H1 (cell line): Measurements from ENCODE around the gene MYH7. TPM values are rescaled to one million over a fixed set of nuclear protein-coding genes. Genes with fewer than 3 reads are reported as not detected.

Source experiments
- CTCF ChIA-PET: fragments of 300-600 bp; sonication (Branson Sonifier 250); formaldehyde crosslinking; loops from one replicate; lab custom pipeline; 2021; ENCODE audit not compliant: partially characterized antibody; lab: Charles Lee
- POLR2A ChIA-PET: fragments of 300-600 bp; sonication (Branson Sonifier 250); formaldehyde crosslinking; loops from one replicate; lab custom pipeline; 2021; ENCODE audit warnings: inconsistent platforms; ENCODE audit not compliant: partially characterized antibody; lab: Charles Lee
- DNase-seq, 2 experiments: peaks; one replicate each; pipeline versions ENCODE4 v3.0.0 to v3.0.0-alpha.2; 2010 to 2022; ENCODE audit warnings: low spot score in 2 of 2, low read depth in 1 of 2, mixed read lengths in 1 of 2
- FAIRE-seq: peaks from 2 replicates; lab custom pipeline; 2011; peaks lifted over from hg19 to GRCh38; lab: Jason Lieb, UNC
- H2AFZ ChIP-seq: 2 replicates; pipeline ENCODE4 v1.8.1; 2012; ENCODE audit warnings: low read length, inconsistent platforms
- H2AK5ac ChIP-seq: 2 replicates; pipeline ENCODE4 v1.6.1; 2013; ENCODE audit warnings: low read depth, low read length
- H2BK120ac ChIP-seq: replicated peaks from 2 replicates; pipeline ENCODE3; 2013; ENCODE audit warnings: low read depth, low read length, inconsistent platforms
- H2BK12ac ChIP-seq: 2 replicates; pipeline ENCODE4 v1.6.1; 2013; ENCODE audit warnings: low read depth, low read length
- H2BK15ac ChIP-seq: 2 replicates; pipeline ENCODE4 v1.6.1; 2013; ENCODE audit warnings: low read length
- H2BK20ac ChIP-seq: 2 replicates; pipeline ENCODE4 v1.6.1; 2013; ENCODE audit warnings: low read length
- H2BK5ac ChIP-seq: 2 replicates; pipeline ENCODE4 v1.6.1; 2013; ENCODE audit warnings: low read depth, low read length
- H3K14ac ChIP-seq: 2 replicates; pipeline ENCODE4 v1.6.1; 2013; ENCODE audit warnings: inconsistent platforms; ENCODE audit not compliant: insufficient read length
- H3K18ac ChIP-seq: 2 replicates; pipeline ENCODE4 v1.6.1; 2013; ENCODE audit warnings: low read length; ENCODE audit errors: extremely low read depth
- H3K23ac ChIP-seq: 2 replicates; pipeline ENCODE4 v1.6.1; 2013; ENCODE audit warnings: inconsistent platforms; ENCODE audit not compliant: insufficient read length
- H3K23me2 ChIP-seq: 2 replicates; pipeline ENCODE4 v1.6.1; 2013; ENCODE audit warnings: low read depth, low read length
- H3K27ac ChIP-seq: 2 replicates; pipeline ENCODE4 v1.6.1; 2011; ENCODE audit warnings: low read depth, low read length, inconsistent platforms
- H3K27me3 ChIP-seq, 4 experiments: replicated peaks in 1 of 4; 1 replicate in 1 of 4; 2 replicates in 3 of 4; pipeline versions ENCODE4 v1.6.1 to v1.8.1; 2011 to 2013; ENCODE audit warnings: low read length in 3 of 4, mild to moderate bottlenecking in 3 of 4, inconsistent platforms in 2 of 4, mixed read lengths in 2 of 4, moderate library complexity in 1 of 4; ENCODE audit not compliant: control insufficient read depth in 3 of 4, insufficient read depth in 3 of 4; ENCODE audit errors: extremely low read depth in 1 of 4
- H3K36me3 ChIP-seq, 4 experiments: 2 replicates each; pipeline versions ENCODE4 v1.6.1 to v1.8.1; 2011 to 2013; ENCODE audit warnings: mild to moderate bottlenecking in 4 of 4, low read length in 3 of 4, moderate library complexity in 2 of 4, control low read depth in 1 of 4, inconsistent platforms in 1 of 4; ENCODE audit not compliant: insufficient read depth in 4 of 4, control insufficient read depth in 2 of 4
- H3K4ac ChIP-seq: replicated peaks from 2 replicates; pipeline ENCODE3; 2013; ENCODE audit warnings: low read length, low read depth, mixed read lengths, inconsistent platforms; ENCODE audit not compliant: insufficient read length
- H3K4me1 ChIP-seq, 4 experiments: replicated peaks in 1 of 4; 1 replicate in 1 of 4; 2 replicates in 3 of 4; pipeline versions ENCODE4 v1.6.1 to v1.8.1; 2011 to 2013; ENCODE audit warnings: low read length in 3 of 4, inconsistent platforms in 2 of 4, mixed read lengths in 1 of 4; ENCODE audit not compliant: insufficient read depth in 4 of 4, control insufficient read depth in 3 of 4
- H3K4me2 ChIP-seq, 2 experiments: 2 replicates each; pipeline versions ENCODE4 v1.6.1 to v1.8.1; 2011 to 2013; ENCODE audit warnings: low read depth in 2 of 2, low read length in 2 of 2, control low read depth in 1 of 2, inconsistent platforms in 1 of 2, mild to moderate bottlenecking in 1 of 2; ENCODE audit not compliant: insufficient read depth in 1 of 2
- H3K4me3 ChIP-seq, 4 experiments: fragments of 200-600, 300-600 bp in 1 of 4; sonication (generic), shearing (Covaris generic), sonication (Bioruptor Twin) in 1 of 4; 2 replicates each; pipeline versions ENCODE4 v1.5.1 to v1.8.1; 2011 to 2016; ENCODE audit warnings: low read length in 4 of 4, low read depth in 3 of 4, control low read depth in 2 of 4, inconsistent platforms in 2 of 4, mild to moderate bottlenecking in 2 of 4, mixed read lengths in 1 of 4, moderate library complexity in 1 of 4; ENCODE audit not compliant: insufficient read depth in 2 of 4; ENCODE audit errors: extremely low read depth in 1 of 4
- H3K56ac ChIP-seq: replicated peaks from 2 replicates; pipeline ENCODE3; 2013; ENCODE audit warnings: low read depth, mild to moderate bottlenecking, mixed read lengths, low read length, inconsistent platforms; ENCODE audit not compliant: insufficient read length
- H3K79me1 ChIP-seq: 2 replicates; pipeline ENCODE4 v1.6.1; 2013; ENCODE audit warnings: low read depth, low read length, control low read depth
- H3K79me2 ChIP-seq, 2 experiments: 2 replicates each; pipeline versions ENCODE4 v1.6.1 to v1.8.1; 2012 to 2013; ENCODE audit warnings: low read length in 2 of 2, mild to moderate bottlenecking in 2 of 2, inconsistent platforms in 1 of 2; ENCODE audit not compliant: insufficient read depth in 2 of 2, control insufficient read depth in 1 of 2
- H3K9ac ChIP-seq, 4 experiments: replicated peaks in 1 of 4; 1 replicate in 1 of 4; 2 replicates in 3 of 4; pipeline versions ENCODE4 v1.6.1 to v1.8.1; 2011 to 2013; ENCODE audit warnings: low read depth in 3 of 4, low read length in 3 of 4, control low read depth in 2 of 4, mild to moderate bottlenecking in 2 of 4, moderate library complexity in 2 of 4, inconsistent platforms in 1 of 4; ENCODE audit errors: extremely low read depth in 1 of 4
- H3K9me3 ChIP-seq, 2 experiments: 2 replicates each; pipeline versions ENCODE4 v1.6.1 to v1.8.1; 2012 to 2013; ENCODE audit warnings: mild to moderate bottlenecking in 2 of 2, moderate library complexity in 2 of 2, control low read depth in 1 of 2, inconsistent platforms in 1 of 2, low read depth in 1 of 2, low read length in 1 of 2, mixed read lengths in 1 of 2; ENCODE audit not compliant: insufficient read depth in 2 of 2
- H4K20me1 ChIP-seq, 2 experiments: replicated peaks in 1 of 2; 2 replicates each; pipeline versions ENCODE3 to v1.8.1; 2011 to 2013; ENCODE audit warnings: inconsistent platforms in 2 of 2, low read length in 2 of 2, mild to moderate bottlenecking in 1 of 2; ENCODE audit not compliant: insufficient read depth in 2 of 2, control insufficient read depth in 1 of 2
- H4K5ac ChIP-seq: 2 replicates; pipeline ENCODE4 v1.6.1; 2013; ENCODE audit warnings: low read length, low read depth, mixed read lengths, inconsistent platforms; ENCODE audit not compliant: insufficient read length
- H4K8ac ChIP-seq: 2 replicates; pipeline ENCODE4 v1.8.0; 2013; ENCODE audit warnings: mild to moderate bottlenecking, moderate library complexity, low read length, inconsistent platforms; ENCODE audit not compliant: insufficient read depth; ENCODE audit errors: extremely low read depth
- H4K91ac ChIP-seq: replicated peaks from 2 replicates; pipeline ENCODE3; 2013; ENCODE audit warnings: low read length, mixed read lengths, inconsistent platforms; ENCODE audit not compliant: insufficient read length
- ASH2L ChIP-seq: fragments of 200-600, 300-600 bp; sonication (generic); IDR thresholded peaks from one replicate; pipeline ENCODE4 v1.7.1; 2017; ENCODE audit warnings: low read length
- BACH1 ChIP-seq: IDR thresholded peaks from 2 replicates; pipeline ENCODE4 v1.6.1; 2012; ENCODE audit warnings: low read length, improper control_type of control experiment
- KDM1A ChIP-seq: fragments of 200-600, 300-600 bp; sonication (generic); IDR thresholded peaks from 2 replicates; pipeline ENCODE4 v1.7.1; 2016; ENCODE audit warnings: mild to moderate bottlenecking, low read length, borderline replicate concordance
- KDM5A ChIP-seq: fragments of 200-600 bp; IDR thresholded peaks from 2 replicates; pipeline ENCODE4 v1.7.1; 2012; ENCODE audit warnings: mild to moderate bottlenecking, low read length, inconsistent platforms, mixed read lengths
- WGBS, 2 experiments: shearing (Covaris generic) in 1 of 2; methylation state at CpG; one replicate each; pipeline versions ENCODE4 v1.1.6 to v1.1.7; 2013 to 2015; ENCODE audit warnings: low lambda C conversion rate in 2 of 2, mixed read lengths in 2 of 2, inconsistent platforms in 1 of 2, low coverage in 1 of 2, missing lambda C conversion rate in 1 of 2; ENCODE audit not compliant: insufficient replicate concordance in 2 of 2, insufficient coverage in 1 of 2, insufficient read length in 1 of 2; ENCODE audit errors: extremely low coverage in 1 of 2, missing lambda C conversion rate in 1 of 2; 5-methylcytosine and 5-hydroxymethylcytosine counted together
- polyA plus RNA-seq, 7 experiments: library from polyadenylated mRNA; depleted of rRNA in 3 of 7; stranded (reverse) in 5 of 7; unstranded in 2 of 7; fragments of >200 nt in 5 of 7; fragments of 200-250 nt in 2 of 7; gene quantifications; 1 replicate in 5 of 7; 2 replicates in 1 of 7; 4 replicates in 1 of 7; pipeline versions ENCODE4 v1.2.1 to v1.2.3, GENCODE V29; 2011 to 2013; ENCODE audit warnings: missing spikeins in 2 of 7, mixed read lengths in 2 of 7
- total RNA-seq: library from RNA; stranded (reverse); fragmentation: NEBNext Ultra II Directional; extraction: Animal tissue kit (Norgen Biotek cat#: 25700); gene quantifications from 2 replicates; pipeline ENCODE4 v1.2.1, GENCODE V29; 2021

Gene MYH7
- total and polyA plus RNA-seq, 2 of the 8 experiments (the other 6 are each of a cell fraction or from before 2014, with no cell fraction given) = not detected

GRCh38 chr14:23373041-23373440 is 62.4 kb downstream of the MYH7 start:
- Histone ChIP-seq H2BK15ac (no peak overlapping the region), H3K4me3 (no peak overlapping the region), H2BK12ac (no peak overlapping the region), H3K36me3 (no peaks in the 10 kb centered on the region), H2BK20ac (no peak overlapping the region), H3K27me3 (peaks cover 0 to 21% (median 12%) of the 10 kb centered on the region in 4 experiments; a peak in 6 of 7 replicates), H4K20me1 (no peaks in the 10 kb centered on the region), H3K14ac (no peak overlapping the region), H2BK120ac (no peak overlapping the region), H3K27ac (no peak overlapping the region), H2BK5ac (no peak overlapping the region), H3K79me1 (no peaks in the 10 kb centered on the region), H3K9me3 (no peaks in the 10 kb centered on the region), H2AFZ (no peak overlapping the region), H3K79me2 (no peaks in the 10 kb centered on the region), H4K8ac (no peak overlapping the region), H4K91ac (no peak overlapping the region), H3K18ac (no peak overlapping the region), H2AK5ac (no peak overlapping the region), H3K4me1 (peaks cover 0 to 10% (median 3%) of the 10 kb centered on the region in 4 experiments; a peak in 3 of 7 replicates), H3K4ac (no peak overlapping the region), H3K23ac (no peak overlapping the region), H4K5ac (no peak overlapping the region), H3K4me2 (no peak overlapping the region), H3K56ac (no peak overlapping the region), H3K23me2 (no peaks in the 10 kb centered on the region), H3K9ac (no peak overlapping the region)
- POLR2A ChIA-PET = interaction anchor here (0.7 to 1.2 kb wide), 2 partner anchors 9 to 83 kb away, joined by 3 to 4 read pairs; no protein-coding TSS in a partner anchor
- DNase-seq (no peak), FAIRE-seq (no peak)
- WGBS, 2 experiments = 91% methylated on average over 3 of the region's 3 CpGs; no CpG with 5 or more reads in 1 of the 2 experiments
- CTCF ChIA-PET = interaction anchor here (0.5 to 15.0 kb wide), 5 partner anchors 12 to 457 kb away, joined by 3 to 333 read pairs (median 4); partner anchors contain the start of genes EFS and SLC22A17
- TF ChIP-seq ASH2L (no peak), BACH1 (no peak), KDM5A (no peak), KDM1A (no peak)
